NT2/D1 (cell line): ENCODE results near the gene DPEP2.

Experiments used
- SUZ12 ChIP-seq: IDR thresholded peaks from 2 replicates; pipeline ENCODE4 v1.6.1; 2011; ENCODE audit not compliant: insufficient read length, insufficient read depth; ENCODE audit errors: extremely low read depth
- ZNF274 ChIP-seq: IDR thresholded peaks from 2 replicates; pipeline ENCODE4 v1.6.1; 2011; ENCODE audit warnings: mild to moderate bottlenecking, low read depth, low read length

- no peak for TF ChIP-seq SUZ12
- TF ChIP-seq ZNF274, result no peak
Measured at GRCh38 chr16:68046106-68046505, 46.8 kb upstream of the DPEP2 start.
